Hematopoietic multipotent progenitor cell treated with erythropoietin and hydrocortisone succinate and interleukin-3 and kit ligand, for 6 days (in vitro differentiated cells): ENCODE results near the gene NES.

ENCODE experiments used
- DNase-seq: peaks from one replicate; pipeline ENCODE4 v3.0.0-alpha.2; 2015

The NES gene

DNA sequence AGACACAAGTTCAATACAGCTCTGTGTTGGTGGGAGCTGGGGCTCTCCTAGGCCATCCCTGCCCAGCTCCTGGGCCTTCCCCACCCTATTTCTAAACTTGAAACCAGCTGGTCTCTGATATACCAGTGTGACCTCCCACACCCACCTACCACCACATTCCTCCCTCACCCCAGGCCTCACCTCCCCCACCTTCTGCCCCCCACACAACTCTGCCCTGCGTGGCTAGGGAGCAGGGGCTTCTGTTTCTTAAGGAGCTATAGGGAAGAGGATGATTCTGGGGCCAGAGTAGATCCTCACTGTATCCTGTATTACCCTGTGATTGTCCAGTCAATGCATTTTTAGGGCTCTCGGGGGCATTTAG lies 16.5 kb downstream of the NES start:
- DNase-seq = no peak

DNA sequence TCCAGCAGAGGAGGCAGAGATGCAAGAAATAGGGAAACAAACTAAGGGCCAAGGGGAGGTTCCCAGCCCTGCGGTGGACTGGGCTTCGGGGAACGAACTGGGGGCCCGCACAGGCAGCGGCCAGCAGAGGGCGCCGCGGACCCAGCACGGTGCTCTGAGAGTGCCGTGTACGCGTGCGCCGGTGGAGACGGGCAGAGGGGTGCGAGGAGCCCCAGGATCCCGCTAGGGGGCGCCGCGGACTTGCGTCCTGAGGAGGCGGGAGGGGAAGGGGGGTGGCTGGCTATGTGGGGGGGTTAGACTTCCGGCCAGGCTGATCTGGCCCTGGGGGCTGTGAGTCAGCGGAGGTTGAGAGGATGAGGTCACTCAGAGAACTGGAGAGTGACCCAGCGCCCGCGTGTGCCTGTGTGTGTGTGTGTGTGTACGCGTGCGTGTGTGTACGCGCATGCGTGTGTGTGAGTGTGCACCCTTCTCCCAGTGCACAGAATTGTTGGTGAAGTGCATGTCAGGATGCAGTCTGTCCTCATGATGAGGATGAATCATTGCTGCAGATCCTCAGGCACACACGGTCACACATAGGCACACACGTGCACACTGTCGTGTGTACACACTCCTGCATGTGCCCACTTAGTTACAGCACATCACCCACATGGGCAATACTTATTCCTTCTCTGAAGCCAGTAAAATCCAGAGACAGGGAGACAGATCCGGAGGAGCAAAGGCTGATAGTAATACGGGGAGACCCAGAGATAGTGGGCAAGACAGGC lies 17.0 kb downstream of the NES start:
- peak; percentile 97 for DNase-seq

DNA sequence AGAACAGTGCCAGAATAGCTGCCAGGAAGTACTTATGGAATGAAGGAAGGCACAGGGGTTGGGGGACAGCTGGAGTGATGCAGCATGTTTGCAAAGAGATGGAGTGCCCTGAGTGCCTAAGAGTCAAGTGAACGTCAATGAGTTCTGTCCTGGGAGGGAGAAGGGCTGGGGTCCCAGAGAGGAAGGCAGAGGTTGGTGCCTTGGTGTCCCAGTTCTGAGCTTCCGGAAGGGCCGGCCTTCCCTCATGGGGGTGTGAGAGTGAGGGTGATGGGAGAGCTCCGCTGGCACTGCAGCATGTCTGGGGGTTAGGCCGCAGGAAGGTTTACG lies 17.6 kb downstream of the NES start:
- no peak for DNase-seq

DNA sequence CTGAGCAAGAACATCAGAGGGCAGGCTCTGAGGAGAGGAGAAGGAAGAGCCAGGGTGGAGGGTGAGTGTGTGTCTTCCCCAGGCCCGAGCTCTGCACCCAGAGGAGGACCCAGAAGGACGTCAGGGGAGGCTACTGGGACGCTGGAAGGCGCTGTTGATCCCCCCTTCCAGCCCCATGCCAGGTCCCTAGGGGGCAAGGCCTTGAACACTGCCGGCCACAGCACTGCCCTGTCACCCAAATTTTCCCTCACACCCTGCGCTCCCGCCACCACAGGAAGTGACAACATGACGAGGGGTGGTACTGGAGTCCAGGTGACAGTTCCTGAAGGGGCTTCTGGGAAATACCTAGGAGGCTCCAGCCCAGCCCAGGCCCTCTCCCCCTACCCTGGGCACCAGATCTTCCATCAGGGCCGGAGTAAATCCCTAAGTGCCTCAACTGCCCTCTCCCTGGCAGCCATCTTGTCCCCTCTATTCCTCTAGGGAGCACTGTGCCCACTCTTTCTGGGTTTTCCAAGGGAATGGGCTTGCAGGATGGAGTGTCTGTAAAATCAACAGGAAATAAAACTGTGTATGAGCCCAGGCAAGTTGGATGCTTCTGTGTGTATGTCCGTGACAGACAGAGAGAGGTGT lies 18.1 kb downstream of the NES start:
- no peak for DNase-seq

DNA sequence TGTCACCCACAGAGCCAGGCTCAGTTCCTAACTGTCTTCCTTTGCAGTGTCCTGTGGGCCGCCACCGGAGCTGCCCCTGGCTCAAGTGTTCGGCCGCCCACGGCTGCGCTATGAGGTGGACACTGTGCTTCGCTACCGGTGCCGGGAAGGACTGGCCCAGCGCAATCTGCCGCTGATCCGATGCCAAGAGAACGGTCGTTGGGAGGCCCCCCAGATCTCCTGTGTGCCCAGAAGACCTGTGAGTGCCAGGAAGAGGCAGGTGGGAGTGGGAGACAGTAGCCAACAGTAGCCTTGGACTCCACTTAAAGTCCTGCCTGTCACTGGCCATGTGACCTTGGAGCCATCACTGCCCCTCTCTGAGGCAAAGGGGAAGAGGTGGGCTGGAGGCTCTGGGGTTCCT lies 18.7 kb downstream of the NES start:
- no peak for DNase-seq

DNA sequence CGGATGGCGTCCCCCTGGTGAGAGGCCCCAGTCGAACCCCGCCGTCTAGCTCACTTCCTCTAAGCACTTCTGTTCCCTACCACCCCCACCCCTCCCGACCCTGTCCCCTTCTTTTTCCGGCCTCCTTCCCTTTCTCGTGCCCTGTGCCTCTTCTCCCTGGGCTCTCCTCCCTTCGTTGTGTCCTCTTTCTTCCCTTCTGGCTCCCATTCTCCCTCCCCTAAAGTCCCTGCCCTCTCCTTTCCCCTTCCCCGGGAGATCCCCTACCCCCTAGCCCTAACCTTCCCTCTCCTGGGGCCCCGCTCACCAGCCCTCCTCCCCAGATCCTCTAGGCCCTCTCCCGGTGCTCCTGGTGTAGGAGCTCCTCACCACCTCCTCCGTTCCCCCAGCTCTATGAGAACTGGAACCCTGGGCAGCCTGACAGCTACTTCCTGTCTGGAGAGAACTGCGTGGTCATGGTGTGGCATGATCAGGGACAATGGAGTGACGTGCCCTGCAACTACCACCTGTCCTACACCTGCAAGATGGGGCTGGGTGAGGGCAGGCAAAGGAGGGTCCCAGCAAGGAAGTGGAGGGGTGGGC lies 19.4 kb downstream of the NES start:
- peak; percentile 51 for DNase-seq

DNA sequence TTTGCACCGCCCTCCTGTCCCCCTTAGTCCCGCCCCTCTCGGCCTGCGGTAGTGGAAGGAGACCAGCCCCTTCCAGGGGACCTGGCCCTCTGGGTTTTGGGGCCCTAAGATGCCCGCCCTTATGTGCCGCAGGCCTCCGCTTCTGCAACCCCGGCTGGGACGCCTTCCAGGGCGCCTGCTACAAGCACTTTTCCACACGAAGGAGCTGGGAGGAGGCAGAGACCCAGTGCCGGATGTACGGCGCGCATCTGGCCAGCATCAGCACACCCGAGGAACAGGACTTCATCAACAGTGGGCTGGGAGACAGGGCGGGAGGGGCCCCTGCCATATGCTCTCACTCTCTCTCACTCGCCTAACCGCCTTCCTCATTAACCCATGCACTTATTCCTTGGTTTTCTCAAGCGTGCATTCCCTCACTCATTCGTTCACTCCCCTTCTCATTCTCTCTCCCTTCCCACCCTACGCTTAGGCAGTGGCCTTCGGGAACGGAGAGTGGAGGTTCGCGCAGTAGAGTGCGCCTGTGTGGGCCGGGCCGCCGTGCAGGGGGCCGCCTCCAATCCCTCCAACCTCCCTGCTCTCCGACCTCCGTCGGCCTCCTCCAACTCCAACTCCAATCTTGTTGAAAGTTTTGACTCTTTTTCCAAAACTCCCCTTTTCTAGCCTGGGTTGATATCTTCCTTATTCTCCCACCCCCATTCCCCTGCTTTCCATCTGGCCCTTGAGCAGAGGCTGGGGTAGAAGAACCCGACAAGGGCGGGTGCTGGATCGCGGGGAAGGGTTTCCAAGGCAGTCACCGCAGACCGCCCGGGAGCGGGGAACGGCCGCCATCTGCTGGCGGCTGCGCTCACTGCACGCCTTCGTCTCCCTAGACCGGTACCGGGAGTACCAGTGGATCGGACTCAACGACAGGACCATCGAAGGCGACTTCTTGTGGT lies 20.1 kb downstream of the NES start:
- DNase-seq = peak; percentile 77

DNA sequence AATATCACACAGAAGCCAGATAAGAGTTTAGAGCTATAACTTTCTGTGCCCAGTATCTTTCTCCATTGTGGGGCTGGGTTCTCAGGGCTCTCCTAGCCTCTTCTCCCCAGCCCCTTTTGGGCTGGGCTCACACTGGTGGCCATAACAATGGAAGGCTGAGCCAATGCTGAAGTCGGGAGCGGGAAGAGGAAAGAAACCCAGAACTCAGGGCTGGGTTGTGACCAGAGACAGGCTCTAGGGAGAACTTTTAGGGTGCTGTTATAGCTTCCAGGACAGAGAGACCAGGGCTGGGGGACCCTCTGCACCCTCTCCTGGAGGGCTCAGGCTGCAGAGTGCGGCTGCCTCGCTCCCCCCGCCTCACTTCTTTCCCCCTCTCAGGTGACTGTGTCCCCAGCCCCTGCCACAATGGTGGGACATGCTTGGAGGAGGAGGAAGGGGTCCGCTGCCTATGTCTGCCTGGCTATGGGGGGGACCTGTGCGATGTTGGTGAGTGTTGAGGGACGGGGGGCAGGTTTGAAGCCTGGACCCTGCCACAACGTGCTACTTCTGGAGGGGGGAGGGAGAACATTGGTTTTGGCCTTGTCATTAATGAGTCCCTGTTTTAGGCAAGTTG lies 21.2 kb downstream of the NES start:
- DNase-seq = no peak

DNA sequence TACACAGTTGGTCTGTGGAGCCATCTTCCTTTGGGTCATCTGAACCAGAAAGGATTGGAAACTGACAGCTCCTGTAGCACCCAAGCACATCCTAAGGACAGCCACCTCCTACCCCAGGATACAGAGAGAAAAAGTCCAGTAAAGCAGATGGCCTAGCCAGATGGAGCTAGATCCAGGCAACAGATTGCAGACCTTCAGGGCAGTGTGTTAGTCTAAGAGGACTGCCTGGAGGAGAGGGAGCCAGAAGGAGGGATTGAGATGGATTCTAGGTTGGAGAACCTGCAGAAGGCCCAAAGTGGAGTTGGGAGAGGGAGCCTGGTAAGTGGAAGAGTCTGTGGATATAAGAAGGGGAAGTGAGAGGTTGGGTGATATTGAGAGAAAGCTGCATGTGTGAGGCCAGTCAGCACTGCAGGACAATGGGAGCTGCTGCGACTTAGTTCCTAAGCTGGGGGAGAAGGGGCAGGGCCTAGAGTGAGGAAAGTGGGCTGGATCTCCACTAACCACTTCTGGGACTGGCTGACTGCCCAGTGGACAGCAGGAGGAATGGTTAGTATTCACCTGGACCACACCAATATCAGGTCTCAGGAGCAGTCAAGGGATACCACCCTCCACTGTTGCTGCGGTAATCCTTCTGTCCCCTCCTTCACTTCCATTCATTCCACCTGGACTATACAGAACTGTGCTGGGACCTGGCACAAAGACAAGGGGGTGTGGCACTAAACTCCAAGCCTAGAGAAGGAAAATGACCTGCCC lies 21.9 kb downstream of the NES start:
- no peak for DNase-seq

DNA sequence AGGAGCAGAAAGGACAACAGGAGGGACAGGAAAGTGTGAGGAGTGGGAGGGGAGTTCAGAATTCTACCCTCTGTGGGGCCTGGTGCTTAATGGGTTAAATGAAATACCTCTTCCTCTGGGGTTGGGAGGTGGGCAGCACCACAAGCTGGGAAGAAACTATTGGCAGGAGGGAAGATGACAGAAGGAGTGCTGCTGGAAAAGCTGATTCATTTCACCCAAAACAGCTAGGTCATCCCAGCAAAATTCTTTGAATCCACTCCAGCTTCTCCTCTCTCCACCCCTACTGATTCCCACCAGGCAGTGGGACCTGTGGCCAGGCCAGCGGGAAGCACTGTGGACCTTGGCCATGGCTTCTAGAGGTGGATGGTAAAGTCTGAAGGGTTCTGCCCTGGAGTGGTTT lies 22.5 kb downstream of the NES start:
- no peak for DNase-seq

DNA sequence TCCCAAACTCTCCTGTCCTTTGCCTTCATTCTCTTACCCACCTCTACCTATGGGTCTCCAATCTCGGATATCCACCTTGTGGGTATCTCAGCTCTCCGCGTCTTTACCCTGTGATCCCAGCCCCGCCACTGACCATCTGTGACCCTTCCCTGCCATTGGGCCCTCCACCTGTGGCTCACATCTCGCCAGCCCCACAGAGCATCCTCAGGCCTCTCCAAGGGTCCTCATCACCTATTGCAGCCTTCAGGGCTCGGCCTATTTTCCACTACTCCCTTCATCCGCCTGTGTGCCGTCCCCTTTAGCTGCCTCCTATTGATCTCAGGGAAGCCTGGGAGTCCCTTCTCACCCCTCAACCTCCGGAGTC lies 24.2 kb downstream of the NES start:
- DNase-seq = no peak

DNA sequence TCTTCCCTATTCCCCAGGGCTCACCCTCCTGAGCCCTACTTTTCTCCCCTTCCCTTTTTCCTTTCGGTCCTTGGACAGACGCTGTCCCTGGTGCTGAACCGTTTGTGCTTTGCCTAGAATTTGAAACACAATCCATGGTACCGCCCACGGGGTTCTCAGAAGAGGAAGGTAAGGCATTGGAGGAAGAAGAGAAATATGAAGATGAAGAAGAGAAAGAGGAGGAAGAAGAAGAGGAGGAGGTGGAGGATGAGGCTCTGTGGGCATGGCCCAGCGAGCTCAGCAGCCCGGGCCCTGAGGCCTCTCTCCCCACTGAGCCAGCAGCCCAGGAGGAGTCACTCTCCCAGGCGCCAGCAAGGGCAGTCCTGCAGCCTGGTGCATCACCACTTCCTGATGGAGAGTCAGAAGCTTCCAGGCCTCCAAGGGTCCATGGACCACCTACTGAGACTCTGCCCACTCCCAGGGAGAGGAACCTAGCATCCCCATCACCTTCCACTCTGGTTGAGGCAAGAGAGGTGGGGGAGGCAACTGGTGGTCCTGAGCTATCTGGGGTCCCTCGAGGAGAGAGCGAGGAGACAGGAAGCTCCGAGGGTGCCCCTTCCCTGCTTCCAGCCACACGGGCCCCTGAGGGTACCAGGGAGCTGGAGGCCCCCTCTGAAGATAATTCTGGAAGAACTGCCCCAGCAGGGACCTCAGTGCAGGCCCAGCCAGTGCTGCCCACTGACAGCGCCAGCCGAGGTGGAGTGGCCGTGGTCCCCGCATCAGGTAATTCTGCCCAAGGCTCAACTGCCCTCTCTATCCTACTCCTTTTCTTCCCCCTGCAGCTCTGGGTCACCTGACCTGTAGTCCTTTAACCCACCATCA lies 24.8 kb downstream of the NES start:
- peak; percentile 81 for DNase-seq

DNA sequence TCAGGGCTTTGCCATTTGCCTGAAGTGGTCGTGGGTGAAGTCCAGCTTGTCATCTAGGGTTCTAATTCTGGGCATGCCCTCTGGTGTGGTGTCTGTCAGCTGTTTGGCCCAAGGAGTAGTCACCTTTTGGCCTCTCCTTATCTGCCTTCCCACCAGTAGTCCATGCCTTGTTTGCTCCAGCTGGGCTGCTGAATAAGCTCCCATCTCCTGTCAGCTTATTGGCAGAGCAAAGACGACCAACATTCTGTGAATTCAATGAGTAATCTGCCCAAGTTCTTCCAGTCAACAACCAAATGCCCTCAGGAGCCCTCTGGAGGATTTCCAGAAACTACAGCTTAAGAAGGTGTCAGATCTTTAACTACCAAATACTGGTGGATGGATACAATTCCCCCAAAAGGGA lies 28.3 kb downstream of the NES start:
- DNase-seq = no peak

DNA sequence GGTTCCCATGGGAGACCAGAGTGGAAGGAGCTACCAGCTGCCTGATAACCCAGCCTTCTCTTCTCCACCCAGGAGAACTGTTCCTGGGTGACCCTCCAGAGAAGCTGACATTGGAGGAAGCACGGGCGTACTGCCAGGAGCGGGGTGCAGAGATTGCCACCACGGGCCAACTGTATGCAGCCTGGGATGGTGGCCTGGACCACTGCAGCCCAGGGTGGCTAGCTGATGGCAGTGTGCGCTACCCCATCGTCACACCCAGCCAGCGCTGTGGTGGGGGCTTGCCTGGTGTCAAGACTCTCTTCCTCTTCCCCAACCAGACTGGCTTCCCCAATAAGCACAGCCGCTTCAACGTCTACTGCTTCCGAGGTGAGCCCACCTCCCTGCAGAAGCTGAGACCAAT lies 28.7 kb downstream of the NES start:
- no peak for DNase-seq

DNA sequence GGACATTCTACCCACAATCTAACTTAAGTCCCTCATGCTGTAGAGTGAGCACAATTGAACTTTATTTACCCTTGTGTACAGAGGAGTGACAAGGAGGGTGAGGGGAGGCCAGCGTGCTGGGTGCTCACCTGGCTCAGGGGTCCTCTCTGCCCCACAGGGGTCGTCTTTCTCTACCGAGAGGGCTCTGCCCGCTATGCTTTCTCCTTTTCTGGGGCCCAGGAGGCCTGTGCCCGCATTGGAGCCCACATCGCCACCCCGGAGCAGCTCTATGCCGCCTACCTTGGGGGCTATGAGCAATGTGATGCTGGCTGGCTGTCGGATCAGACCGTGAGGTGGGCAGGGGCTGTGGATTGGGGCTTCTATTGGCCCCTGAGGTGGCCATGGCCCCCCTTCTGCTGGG lies 29.9 kb downstream of the NES start:
- no peak for DNase-seq

DNA sequence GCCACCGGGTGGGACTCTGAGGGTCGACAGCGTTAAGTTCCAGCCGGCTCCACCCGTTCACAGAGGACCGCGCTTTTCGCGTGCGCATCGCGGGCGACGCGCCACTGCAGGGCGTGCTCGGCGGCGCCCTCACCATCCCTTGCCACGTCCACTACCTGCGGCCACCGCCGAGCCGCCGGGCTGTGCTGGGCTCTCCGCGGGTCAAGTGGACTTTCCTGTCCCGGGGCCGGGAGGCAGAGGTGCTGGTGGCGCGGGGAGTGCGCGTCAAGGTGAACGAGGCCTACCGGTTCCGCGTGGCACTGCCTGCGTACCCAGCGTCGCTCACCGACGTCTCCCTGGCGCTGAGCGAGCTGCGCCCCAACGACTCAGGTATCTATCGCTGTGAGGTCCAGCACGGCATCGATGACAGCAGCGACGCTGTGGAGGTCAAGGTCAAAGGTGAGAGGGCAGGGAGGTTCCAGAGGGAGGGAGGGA lies 30.4 kb downstream of the NES start:
- no peak for DNase-seq

DNA sequence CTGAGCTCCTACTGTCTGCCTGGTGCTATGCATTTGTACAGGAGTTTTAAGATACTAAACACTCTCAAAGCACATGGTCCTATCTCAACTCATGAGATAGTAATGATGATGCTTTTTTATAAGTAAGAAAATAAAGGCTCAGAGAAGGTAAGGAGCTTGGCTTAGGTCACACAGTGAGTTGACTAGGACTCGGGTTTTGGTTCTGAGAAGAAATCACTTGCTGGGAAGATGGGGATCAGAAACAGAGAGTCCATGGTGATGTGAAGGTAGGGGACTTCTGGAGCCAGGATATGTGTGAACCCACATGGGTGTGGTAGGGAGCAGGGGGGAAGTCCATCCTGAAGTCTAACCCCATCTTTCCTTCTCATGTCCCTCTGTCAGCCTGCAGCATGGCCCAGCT lies 31.5 kb downstream of the NES start:
- DNase-seq = no peak

DNA sequence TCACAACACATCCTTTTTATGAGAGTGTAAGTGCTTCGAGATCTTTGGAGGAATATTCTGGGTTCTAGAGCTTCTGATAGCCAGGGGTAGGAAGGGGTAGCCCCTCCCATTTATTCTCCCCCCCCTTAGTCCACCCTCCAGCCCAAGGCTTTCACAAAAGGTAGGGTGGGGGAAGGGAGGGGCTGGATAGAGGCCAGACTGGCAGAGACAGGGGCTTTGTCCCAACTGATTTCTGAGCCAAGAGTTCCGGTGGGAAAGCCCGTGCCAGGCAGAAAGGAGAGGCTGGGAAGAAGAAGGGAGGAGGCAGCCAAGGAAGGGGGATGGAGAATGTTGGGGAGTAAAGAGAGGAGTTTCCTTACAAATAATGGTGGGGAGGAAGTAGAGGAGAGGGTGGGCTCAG lies 32.2 kb downstream of the NES start:
- no peak for DNase-seq

DNA sequence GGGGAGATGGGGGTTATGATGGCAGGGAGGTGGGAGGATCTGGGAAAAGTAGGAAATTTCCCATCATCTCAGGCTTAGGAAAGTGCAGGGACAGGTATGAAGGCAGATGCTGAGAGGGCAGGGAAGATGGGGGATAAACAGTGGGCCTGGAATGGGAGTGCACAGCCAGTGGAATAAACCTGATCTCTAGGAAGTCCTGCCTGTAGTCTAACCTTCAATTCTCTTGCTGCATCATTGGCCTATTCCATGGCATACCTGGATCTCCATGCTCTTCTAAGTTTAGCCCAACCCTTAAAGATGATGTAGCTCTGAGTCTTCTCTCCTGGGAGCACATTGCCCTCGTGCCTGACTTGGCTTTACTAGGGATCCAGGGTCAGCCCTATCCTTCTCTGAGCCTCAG lies 32.6 kb downstream of the NES start:
- no peak for DNase-seq

DNA sequence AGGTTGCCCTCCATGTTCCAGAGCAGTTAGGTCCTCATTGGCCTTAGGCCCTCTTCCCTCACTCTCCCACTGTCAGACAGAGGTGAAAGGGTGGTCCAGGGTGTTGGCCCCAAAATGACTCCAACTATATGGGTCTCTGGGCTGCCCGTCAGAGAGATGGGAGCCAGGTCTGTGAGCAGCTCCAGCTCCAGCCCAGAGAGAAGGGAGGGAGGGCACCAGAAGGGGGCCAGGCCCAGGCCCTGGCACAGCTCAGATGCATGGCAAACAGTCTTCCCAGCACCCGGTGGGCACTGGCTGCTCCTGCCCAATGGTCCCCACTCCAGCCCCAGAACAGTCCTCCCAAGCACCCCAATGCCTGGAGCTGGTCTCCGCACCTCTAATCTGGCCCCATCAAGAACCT lies 33.1 kb downstream of the NES start:
- no peak for DNase-seq

DNA sequence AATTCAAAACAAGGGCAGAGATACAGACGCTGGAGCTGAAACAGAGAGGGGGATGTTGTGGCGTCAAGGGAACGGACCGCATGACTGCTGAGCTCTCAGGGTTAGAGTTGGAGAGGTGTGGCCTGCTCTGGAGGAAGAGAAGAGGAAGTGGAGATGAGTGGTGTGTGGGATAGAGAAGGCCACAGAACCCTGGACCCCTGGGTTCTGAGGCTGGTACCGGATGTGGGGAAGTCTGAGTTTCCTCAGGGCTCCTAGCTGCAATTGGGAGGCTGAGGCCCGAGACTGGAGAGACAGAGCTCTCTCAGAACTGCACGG lies 33.5 kb downstream of the NES start:
- DNase-seq = peak; percentile 64
